Suprapubic skin (tissue), 4 donors: Measurements from ENCODE around the gene AIFM3. TPM values are rescaled to one million over a fixed set of nuclear protein-coding genes. Genes with fewer than 3 reads are reported as not detected.

Experiments
- DNase-seq, 2 donors: peaks; one replicate each; pipeline ENCODE4 v3.0.0-alpha.2; 2019; ENCODE audit warnings: low spot score in 2 of 2
- H3K27ac ChIP-seq: fragments of 200-600 bp; sonication (generic); one replicate; pipeline ENCODE4 v1.5.1; 2019
- H3K27me3 ChIP-seq: fragments of 200-600 bp; sonication (generic); one replicate; pipeline ENCODE4 v1.5.1; 2019
- H3K36me3 ChIP-seq: fragments of 200-600 bp; sonication (generic); one replicate; pipeline ENCODE4 v1.5.1; 2019
- H3K4me1 ChIP-seq: fragments of 200-600 bp; sonication (generic); one replicate; pipeline ENCODE4 v1.5.1; 2019
- H3K4me3 ChIP-seq: fragments of 200-600 bp; sonication (generic); one replicate; pipeline ENCODE4 v1.5.1; 2019; ENCODE audit warnings: mild to moderate bottlenecking
- H3K9me3 ChIP-seq: fragments of 200-600 bp; sonication (generic); one replicate; pipeline ENCODE4 v1.5.1; 2019
- CTCF ChIP-seq, 2 donors: fragments of 200-600 bp in 1 of 2; fragments of 450-650 bp in 1 of 2; sonication (generic) in 1 of 2; IDR thresholded peaks; one replicate each; pipeline ENCODE4 v1.5.1; 2016 to 2019; ENCODE audit warnings: antibody characterized with exemption in 2 of 2, mild to moderate bottlenecking in 1 of 2, moderate library complexity in 1 of 2
- EP300 ChIP-seq: sonication (generic); formaldehyde crosslinking; IDR thresholded peaks from one replicate; pipeline ENCODE4 v1.6.1; 2017; ENCODE audit warnings: antibody characterized with exemption
- POLR2A ChIP-seq, 2 donors: fragments of 450-650 bp; IDR thresholded peaks; one replicate each; pipeline ENCODE4 v1.6.1; 2017; ENCODE audit warnings: antibody characterized with exemption in 2 of 2, mild to moderate bottlenecking in 2 of 2, moderate library complexity in 2 of 2
- POLR2AphosphoS5 ChIP-seq, 3 donors: sonication (generic); formaldehyde crosslinking; IDR thresholded peaks; one replicate each; pipeline ENCODE4 v1.6.1; 2017; ENCODE audit warnings: antibody characterized with exemption in 3 of 3
- WGBS: methylation state at CpG from one replicate; pipeline ENCODE4 v1.1.5; 2018; 5-methylcytosine and 5-hydroxymethylcytosine counted together
- total RNA-seq, 4 donors: library from RNA; depleted of rRNA; stranded (reverse); fragments of >200 nt; gene quantifications; one replicate each; pipeline ENCODE4 v1.1.0, GENCODE V29; 2016

AIFM3 gene
- total RNA-seq, 4 donors from 2014 or later, result 0.72 TPM; not detected in 3

GRCh38 chr22:20996031-20996410, 29.0 kb downstream of the AIFM3 start:
- H3K36me3 ChIP-seq, result peaks cover 88% of the 10 kb centered on the region

DNA sequence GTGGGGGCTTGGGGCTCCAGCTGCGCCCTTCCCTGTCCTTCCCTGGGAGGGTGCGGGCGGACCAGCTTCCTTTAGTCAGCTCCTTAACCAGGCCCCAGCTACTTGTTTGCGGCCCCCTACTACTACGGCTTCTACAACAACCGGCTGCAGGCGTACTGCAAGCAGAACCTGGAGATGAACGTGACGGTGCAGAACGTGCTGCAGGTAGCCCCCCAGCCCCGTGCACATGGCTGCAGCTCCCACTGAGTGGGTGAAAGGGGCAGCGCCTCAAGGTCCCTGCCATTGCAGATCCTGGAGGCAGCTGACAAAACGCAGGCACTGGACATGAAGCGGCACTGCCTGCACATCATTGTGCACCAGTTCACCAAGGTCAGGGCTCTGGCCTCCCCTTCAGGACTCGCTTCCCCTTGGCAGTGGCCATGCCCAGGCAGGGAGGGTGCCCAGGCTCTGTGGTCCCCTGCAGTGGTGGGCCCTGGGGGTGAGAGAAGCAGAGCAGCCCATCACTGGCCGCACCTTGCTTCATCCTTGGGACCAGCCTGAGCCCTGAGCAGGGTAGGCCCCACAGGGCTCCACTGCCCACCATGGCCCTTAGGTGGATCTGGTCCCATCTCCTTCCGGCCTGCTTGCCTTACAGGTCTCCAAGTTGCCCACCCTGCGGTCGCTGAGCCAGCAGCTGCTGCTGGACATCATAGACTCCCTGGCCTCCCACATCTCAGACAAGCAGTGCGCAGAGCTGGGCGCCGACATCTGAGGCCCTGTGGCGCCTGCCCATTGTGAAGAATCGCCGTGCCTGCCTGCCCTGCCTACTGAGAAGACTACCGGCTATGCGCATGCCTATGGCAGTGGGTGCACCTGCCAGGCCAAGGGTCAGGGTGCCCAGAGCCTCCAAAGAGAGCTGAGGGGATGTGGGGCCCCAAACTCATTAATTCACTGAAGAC, 29.8 kb downstream of the AIFM3 start:
- no peaks in the 10 kb centered on the region for H3K9me3 ChIP-seq
- H3K27me3 ChIP-seq, result no peaks in the 10 kb centered on the region
- H3K36me3 ChIP-seq, result peaks cover 80% of the 10 kb centered on the region
- peaks cover 23% of the 10 kb centered on the region for H3K4me1 ChIP-seq
- 92% methylated on average over 10 of the region's 27 CpGs for WGBS
- H3K4me3 ChIP-seq, result no peak overlapping the region
- TF ChIP-seq EP300 (no peak), CTCF (IDR thresholded peaks at IDR 0.05) (no peak), POLR2AphosphoS5 (IDR thresholded peaks at IDR 0.05) (no peak), POLR2A (IDR thresholded peaks at IDR 0.05) (no peak)
- no peak for DNase-seq
- no peak overlapping the region for H3K27ac ChIP-seq

More at GRCh38 chr22:20996031-20996410, 29.0 kb downstream of the AIFM3 start:
- H3K9me3 ChIP-seq, result no peaks in the 10 kb centered on the region
- no peaks in the 10 kb centered on the region for H3K27me3 ChIP-seq
- H3K4me1 ChIP-seq, result peaks cover 17% of the 10 kb centered on the region
- WGBS, result 93% methylated on average over 3 of the region's 10 CpGs
- no peak for DNase-seq
- H3K4me3 ChIP-seq, result no peak overlapping the region
- no peak overlapping the region for H3K27ac ChIP-seq
- TF ChIP-seq EP300 (no peak), CTCF (IDR thresholded peaks at IDR 0.05) (no peak), POLR2A (IDR thresholded peaks at IDR 0.05) (no peak), POLR2AphosphoS5 (IDR thresholded peaks at IDR 0.05) (no peak)

- WGBS, result 94% methylated on average over 3 of the region's 13 CpGs
- peaks cover 71% of the 10 kb centered on the region for H3K36me3 ChIP-seq
Observed at GRCh38 chr22:20997536-20998257, 30.6 kb downstream of the AIFM3 start.

DNA sequence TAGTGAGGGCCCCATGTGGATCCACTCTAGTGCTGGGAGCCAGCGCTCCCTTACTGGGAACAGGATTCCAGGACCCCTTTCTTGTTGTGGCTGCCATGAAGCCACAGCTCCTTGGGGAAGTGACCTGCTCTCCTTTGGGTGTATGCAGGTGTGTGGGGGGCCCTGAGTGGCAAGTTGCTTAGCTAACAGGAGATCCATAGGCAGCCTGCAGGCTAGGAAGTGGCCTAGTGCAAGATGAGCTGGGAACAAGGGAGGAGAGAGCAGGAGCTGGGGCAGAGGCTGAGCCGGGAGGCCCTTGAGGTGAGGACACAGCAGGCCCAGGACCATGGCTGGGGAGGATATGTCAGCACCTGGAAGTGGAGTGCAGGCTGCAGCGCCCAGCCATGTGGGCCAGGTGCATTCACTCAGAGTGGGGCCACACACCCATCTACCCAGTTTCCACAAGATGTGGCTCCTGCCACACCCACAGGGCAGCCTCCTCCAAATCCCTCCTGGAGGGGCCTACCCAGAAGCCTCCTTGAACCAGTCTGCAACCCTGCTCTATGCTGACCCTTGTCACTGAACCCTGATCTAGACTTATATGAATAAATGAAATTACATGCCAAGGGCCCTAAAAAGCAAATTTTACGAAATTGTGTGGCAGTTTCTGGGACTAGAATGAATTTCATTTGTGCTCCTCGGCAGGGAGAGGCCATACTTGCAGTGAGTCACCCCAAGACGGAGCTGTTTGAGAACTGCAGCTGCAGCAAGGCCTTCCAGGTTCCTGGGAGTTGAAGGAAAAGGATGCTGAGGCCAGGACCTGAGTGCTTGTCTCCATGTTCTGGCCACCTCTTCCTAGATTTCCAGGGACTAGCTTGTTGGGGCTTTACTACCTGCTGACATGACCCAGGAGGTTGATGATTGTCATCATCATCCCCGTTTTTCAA, 31.6 kb downstream of the AIFM3 start:
- peaks cover 61% of the 10 kb centered on the region for H3K36me3 ChIP-seq
- DNase-seq, result no peak
- 55% methylated on average over 7 of the region's 7 CpGs for WGBS
- TF ChIP-seq EP300, result no peak
- no peak overlapping the region for H3K4me3 ChIP-seq
- H3K4me1 ChIP-seq, result peaks cover 34% of the 10 kb centered on the region
- no peaks in the 10 kb centered on the region for H3K27me3 ChIP-seq
- H3K9me3 ChIP-seq, result no peaks in the 10 kb centered on the region
- no peak overlapping the region for H3K27ac ChIP-seq

More at GRCh38 chr22:20997536-20998257, 30.6 kb downstream of the AIFM3 start:
- TF ChIP-seq POLR2AphosphoS5 (IDR thresholded peaks at IDR 0.05) (no peak), EP300 (no peak), CTCF (IDR thresholded peaks at IDR 0.05) (no peak), POLR2A (IDR thresholded peaks at IDR 0.05) (no peak)
- Histone ChIP-seq H3K27me3 (no peaks in the 10 kb centered on the region), H3K4me1 (peaks cover 24% of the 10 kb centered on the region), H3K4me3 (no peak overlapping the region), H3K27ac (no peak overlapping the region), H3K9me3 (no peaks in the 10 kb centered on the region)
- no peak for DNase-seq
